ENCODE measurements around the gene TOGARAM1.

Gene TOGARAM1

GRCh38 chr14:44961554-44962333 is at the start of gene TOGARAM1, which contains the start of gene KLHL28:
TSS of gene TOGARAM1 (plus strand) at chr14:44962190. CDS start at chr14:44962422, 232 bp downstream.
TSS of gene KLHL28 (minus strand) at chr14:44961947. CDS start at chr14:44945928, 16,019 bp downstream.
- peak; percentile 98 for DNase-seq

- DNase-seq = no peak
Measured at GRCh38 chr14:44914849-44915248, 47.1 kb upstream of the TOGARAM1 start.

GRCh38 chr14:44928793-44929192 is 33.2 kb upstream of the TOGARAM1 start:
- no peak for DNase-seq

GRCh38 chr14:44935155-44935554 is 26.8 kb upstream of the TOGARAM1 start:
- DNase-seq = no peak

GRCh38 chr14:44937547-44937946 is 24.4 kb upstream of the TOGARAM1 start:
- no peak for DNase-seq

- no peak for DNase-seq
Measured at GRCh38 chr14:44940211-44940610, 21.8 kb upstream of the TOGARAM1 start.

- DNase-seq = no peak
Measured at GRCh38 chr14:44940944-44941343, 21.0 kb upstream of the TOGARAM1 start.

- no peak for DNase-seq
Measured at GRCh38 chr14:44941591-44941990, 20.4 kb upstream of the TOGARAM1 start.

- no peak for DNase-seq
Measured at GRCh38 chr14:44942436-44942835, 19.6 kb upstream of the TOGARAM1 start.

- DNase-seq = no peak
Measured at GRCh38 chr14:44944107-44944506, 17.9 kb upstream of the TOGARAM1 start.

- DNase-seq = no peak
Measured at GRCh38 chr14:44945264-44945663, 16.7 kb upstream of the TOGARAM1 start.

GRCh38 chr14:44951051-44951450 is 10.9 kb upstream of the TOGARAM1 start:
- no peak for DNase-seq

GRCh38 chr14:44952391-44953110 is 9.4 kb upstream of the TOGARAM1 start:
- DNase-seq = no peak

- no peak for DNase-seq
Measured at GRCh38 chr14:44954750-44955149, 7.2 kb upstream of the TOGARAM1 start.

- DNase-seq = no peak
Measured at GRCh38 chr14:44955528-44955927, 6.5 kb upstream of the TOGARAM1 start.

- no peak for DNase-seq
Measured at GRCh38 chr14:44956866-44957265, 5.1 kb upstream of the TOGARAM1 start.

GRCh38 chr14:44959538-44959937 is 2.5 kb upstream of the TOGARAM1 start:
- DNase-seq = no peak

- DNase-seq = no peak
Measured at GRCh38 chr14:44960146-44960545, 1.8 kb upstream of the TOGARAM1 start.

- no peak for DNase-seq
Measured at GRCh38 chr14:44960646-44961045, 1.3 kb upstream of the TOGARAM1 start.

GRCh38 chr14:44961151-44961553 is 838 bp upstream of the TOGARAM1 start:
- DNase-seq = peak; percentile 37

- peak; percentile 43 for DNase-seq
Measured at GRCh38 chr14:44962334-44963043, 499 bp downstream of the TOGARAM1 start.

- no peak for DNase-seq
Measured at GRCh38 chr14:44963044-44963528, 1.1 kb downstream of the TOGARAM1 start.

- no peak for DNase-seq
Measured at GRCh38 chr14:44963775-44964380, 1.9 kb downstream of the TOGARAM1 start.

All from NCI-H1436 (cell line).